Gastroesophageal sphincter (tissue), 4 donors: ENCODE results near the gene ECI1. TPM values are rescaled to one million over a fixed set of nuclear protein-coding genes. Genes with fewer than 3 reads are reported as not detected.

ENCODE experiments used
- ATAC-seq: fragments of 150-250 bp; one replicate; pipeline ENCODE4 v1.9.1; 2016; ENCODE audit warnings: mild to moderate bottlenecking, moderate library complexity
- H3K27ac ChIP-seq, 4 donors: fragments of 200-600 bp; sonication (generic) in 3 of 4; 1 replicate in 3 of 4; 2 replicates in 1 of 4; pipeline ENCODE4 v1.5.1; 2016 to 2019
- H3K27me3 ChIP-seq: fragments of 200-600 bp; sonication (generic); one replicate; pipeline ENCODE4 v1.5.1; 2019
- H3K36me3 ChIP-seq, 2 donors: fragments of 200-600 bp; sonication (generic); one replicate each; pipeline ENCODE4 v1.5.1; 2019; ENCODE audit warnings: control low read depth in 1 of 2
- H3K4me1 ChIP-seq, 3 donors: fragments of 200-600 bp; sonication (generic); 1 replicate in 2 of 3; 2 replicates in 1 of 3; pipeline ENCODE4 v1.5.1; 2016 to 2019; ENCODE audit warnings: control low read depth in 2 of 3
- H3K4me3 ChIP-seq, 2 donors: fragments of 200-600 bp; sonication (generic); one replicate each; pipeline ENCODE4 v1.5.1; 2019; ENCODE audit warnings: mild to moderate bottlenecking in 1 of 2, moderate library complexity in 1 of 2
- H3K9me3 ChIP-seq, 3 donors: fragments of 200-600 bp; sonication (generic); one replicate each; pipeline ENCODE4 v1.5.1; 2017 to 2019; ENCODE audit warnings: control low read depth in 2 of 3
- EP300 ChIP-seq: sonication (generic); formaldehyde crosslinking; IDR thresholded peaks from one replicate; pipeline ENCODE4 v1.6.1; 2017; ENCODE audit warnings: antibody characterized with exemption, mild to moderate bottlenecking
- POLR2A ChIP-seq, 2 donors: fragments of 450-650 bp; IDR thresholded peaks; one replicate each; pipeline ENCODE4 v1.6.1; 2017; ENCODE audit warnings: antibody characterized with exemption in 2 of 2, mild to moderate bottlenecking in 2 of 2, moderate library complexity in 1 of 2
- POLR2AphosphoS5 ChIP-seq: sonication (generic); formaldehyde crosslinking; IDR thresholded peaks from one replicate; pipeline ENCODE4 v1.6.1; 2017; ENCODE audit warnings: antibody characterized with exemption
- WGBS, 2 donors: methylation state at CpG; one replicate each; pipeline ENCODE4 v1.1.5; 2018; ENCODE audit warnings: low coverage in 1 of 2; 5-methylcytosine and 5-hydroxymethylcytosine counted together
- total RNA-seq, 4 donors: library from RNA; depleted of rRNA; stranded (reverse); fragments of >200 nt; gene quantifications; one replicate each; pipeline ENCODE4 v1.1.0, GENCODE V29; 2016
- TF ChIP-seq, protein P1 (sequence below), 4 experiments: fragments of 200-600 bp in 2 of 4; fragments of 450-650 bp in 2 of 4; sonication (generic) in 1 of 4; IDR thresholded peaks; one replicate each; pipeline ENCODE4 v1.5.1; 2017 to 2019; ENCODE audit warnings: antibody characterized with exemption in 4 of 4, mild to moderate bottlenecking in 2 of 4, moderate library complexity in 2 of 4

Gene ECI1
- total RNA-seq, 4 donors from 2014 or later, result 41.9 to 85.1 (median 73.8) TPM

DNA sequence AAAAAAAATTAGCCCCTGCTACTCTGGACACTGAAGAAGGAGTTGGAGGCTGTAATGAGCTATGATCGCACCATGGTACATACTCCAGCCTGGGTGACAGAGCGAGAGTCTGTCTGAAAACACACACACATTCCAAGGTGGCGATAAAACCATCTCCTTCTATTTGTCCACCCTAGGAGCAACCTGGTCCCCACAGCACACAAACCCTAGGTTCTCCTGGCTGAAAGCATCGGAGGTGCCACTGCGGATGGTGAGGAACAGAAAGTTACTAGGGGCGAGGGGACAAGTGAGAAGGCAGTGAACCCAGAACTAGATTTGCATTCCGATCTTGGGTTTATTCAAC is 1.4 kb upstream of the ECI1 start:
- no peaks in the 10 kb centered on the region for H3K9me3 ChIP-seq
- H3K27ac ChIP-seq, result peak overlapping the region in 2 of 4 donors; percentile 91 to 97
- ATAC-seq, result no peak
- no peak for TF ChIP-seq POLR2AphosphoS5
- TF ChIP-seq, protein P1, sequence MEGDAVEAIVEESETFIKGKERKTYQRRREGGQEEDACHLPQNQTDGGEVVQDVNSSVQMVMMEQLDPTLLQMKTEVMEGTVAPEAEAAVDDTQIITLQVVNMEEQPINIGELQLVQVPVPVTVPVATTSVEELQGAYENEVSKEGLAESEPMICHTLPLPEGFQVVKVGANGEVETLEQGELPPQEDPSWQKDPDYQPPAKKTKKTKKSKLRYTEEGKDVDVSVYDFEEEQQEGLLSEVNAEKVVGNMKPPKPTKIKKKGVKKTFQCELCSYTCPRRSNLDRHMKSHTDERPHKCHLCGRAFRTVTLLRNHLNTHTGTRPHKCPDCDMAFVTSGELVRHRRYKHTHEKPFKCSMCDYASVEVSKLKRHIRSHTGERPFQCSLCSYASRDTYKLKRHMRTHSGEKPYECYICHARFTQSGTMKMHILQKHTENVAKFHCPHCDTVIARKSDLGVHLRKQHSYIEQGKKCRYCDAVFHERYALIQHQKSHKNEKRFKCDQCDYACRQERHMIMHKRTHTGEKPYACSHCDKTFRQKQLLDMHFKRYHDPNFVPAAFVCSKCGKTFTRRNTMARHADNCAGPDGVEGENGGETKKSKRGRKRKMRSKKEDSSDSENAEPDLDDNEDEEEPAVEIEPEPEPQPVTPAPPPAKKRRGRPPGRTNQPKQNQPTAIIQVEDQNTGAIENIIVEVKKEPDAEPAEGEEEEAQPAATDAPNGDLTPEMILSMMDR (IDR thresholded peaks at IDR 0.05), result no peak
- TF ChIP-seq EP300, result no peak
- no peak for TF ChIP-seq POLR2A (IDR thresholded peaks at IDR 0.05)
- H3K4me1 ChIP-seq, result peaks cover 3 to 37% (median 6%) of the 10 kb centered on the region in 3 donors
- 84 to 92% methylated on average over 4 to 7 of the region's 7 CpGs for WGBS, 2 donors
- H3K36me3 ChIP-seq, result peaks cover 0 to 55% of the 10 kb centered on the region in 2 donors
- no peaks in the 10 kb centered on the region for H3K27me3 ChIP-seq
- H3K4me3 ChIP-seq, result no peak overlapping the region

DNA sequence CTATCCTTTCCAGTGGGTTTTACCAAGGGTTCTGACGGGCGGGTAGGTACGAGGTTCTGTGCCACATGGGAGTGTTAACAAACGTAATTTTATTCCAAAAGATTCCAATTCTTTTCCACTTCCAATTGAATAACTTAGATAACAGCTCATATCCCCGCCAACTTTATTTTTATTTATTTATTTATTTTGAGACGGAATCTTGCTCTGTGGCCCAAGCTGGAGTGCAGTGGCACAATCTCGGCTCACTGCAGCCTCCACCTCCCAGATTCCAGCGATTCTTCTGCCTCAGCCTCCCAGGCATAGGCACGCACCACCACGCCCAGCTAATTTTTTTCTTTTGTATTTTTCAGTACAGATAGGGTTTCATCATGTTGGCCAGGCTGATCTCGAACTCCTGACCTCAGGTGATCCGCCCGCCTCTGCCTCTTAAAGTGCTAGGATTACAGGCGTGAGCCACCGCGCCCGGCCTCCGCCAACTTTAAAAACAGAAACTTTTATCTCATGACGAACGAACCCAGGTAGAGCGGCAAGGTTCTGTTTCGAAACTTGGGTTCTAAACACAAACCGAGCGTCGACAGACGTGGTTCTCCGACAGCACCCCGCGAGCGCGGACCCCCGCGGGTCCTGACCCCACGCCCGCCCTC is 613 bp downstream of the ECI1 start:
- Histone ChIP-seq H3K4me3 (peak overlapping the region; percentile 66 to 85), H3K9me3 (no peaks in the 10 kb centered on the region), H3K4me1 (peaks cover 3 to 37% (median 6%) of the 10 kb centered on the region in 3 donors), H3K36me3 (peaks cover 0 to 51% of the 10 kb centered on the region in 2 donors), H3K27me3 (no peaks in the 10 kb centered on the region), H3K27ac (peak overlapping the region; percentile 71 to 97 (median 94))
- 5 to 7% methylated on average over 5 to 26 of the region's 35 CpGs for WGBS, 2 donors
- TF ChIP-seq POLR2A (IDR thresholded peaks at IDR 0.05) (no peak), EP300 (no peak), POLR2AphosphoS5 (no peak)
- TF ChIP-seq, protein P1 (IDR thresholded peaks at IDR 0.05), result no peak
- no peak for ATAC-seq

DNA sequence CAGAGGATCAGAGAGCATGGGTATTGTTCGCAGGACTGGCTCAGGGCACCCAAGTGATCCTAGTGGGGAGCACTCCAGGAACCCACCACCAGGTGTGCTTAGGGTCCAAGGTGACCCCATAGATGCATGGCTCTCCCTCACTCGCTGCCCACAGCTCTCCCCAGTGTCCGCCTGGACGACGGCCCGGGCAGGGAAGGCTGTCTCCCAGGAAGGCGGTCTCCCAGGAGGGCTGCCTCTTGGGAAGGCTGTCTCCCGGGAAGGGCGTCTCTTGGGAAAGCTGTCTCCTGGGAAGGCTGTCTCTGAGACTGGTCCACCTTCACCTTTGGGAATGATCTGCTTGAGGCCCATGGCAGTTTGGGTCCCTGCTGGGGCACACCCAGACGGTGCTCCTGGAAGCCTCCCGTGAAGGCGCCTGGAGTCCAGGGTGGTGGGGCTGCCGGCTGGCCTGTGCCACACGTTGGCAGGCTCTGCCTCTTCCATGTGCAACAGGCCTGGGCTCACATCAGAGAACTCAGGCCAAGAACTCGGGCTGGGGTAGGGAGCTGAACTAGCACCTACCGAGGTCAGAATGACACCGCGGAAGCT is 5.0 kb downstream of the ECI1 start:
- 100% methylated on average over 2 of the region's 18 CpGs; no CpG with 5 or more reads in 1 of the 2 donors for WGBS, 2 donors
- Histone ChIP-seq H3K27ac (no peak overlapping the region), H3K4me1 (peaks cover 3 to 28% (median 6%) of the 10 kb centered on the region in 3 donors), H3K27me3 (no peaks in the 10 kb centered on the region), H3K9me3 (no peaks in the 10 kb centered on the region), H3K36me3 (peaks cover 0 to 60% of the 10 kb centered on the region in 2 donors), H3K4me3 (no peak overlapping the region)
- TF ChIP-seq, protein P1 (IDR thresholded peaks at IDR 0.05), result no peak
- TF ChIP-seq POLR2A (IDR thresholded peaks at IDR 0.05), result no peak
- TF ChIP-seq EP300, result no peak
- TF ChIP-seq POLR2AphosphoS5, result no peak
- ATAC-seq, result no peak

DNA sequence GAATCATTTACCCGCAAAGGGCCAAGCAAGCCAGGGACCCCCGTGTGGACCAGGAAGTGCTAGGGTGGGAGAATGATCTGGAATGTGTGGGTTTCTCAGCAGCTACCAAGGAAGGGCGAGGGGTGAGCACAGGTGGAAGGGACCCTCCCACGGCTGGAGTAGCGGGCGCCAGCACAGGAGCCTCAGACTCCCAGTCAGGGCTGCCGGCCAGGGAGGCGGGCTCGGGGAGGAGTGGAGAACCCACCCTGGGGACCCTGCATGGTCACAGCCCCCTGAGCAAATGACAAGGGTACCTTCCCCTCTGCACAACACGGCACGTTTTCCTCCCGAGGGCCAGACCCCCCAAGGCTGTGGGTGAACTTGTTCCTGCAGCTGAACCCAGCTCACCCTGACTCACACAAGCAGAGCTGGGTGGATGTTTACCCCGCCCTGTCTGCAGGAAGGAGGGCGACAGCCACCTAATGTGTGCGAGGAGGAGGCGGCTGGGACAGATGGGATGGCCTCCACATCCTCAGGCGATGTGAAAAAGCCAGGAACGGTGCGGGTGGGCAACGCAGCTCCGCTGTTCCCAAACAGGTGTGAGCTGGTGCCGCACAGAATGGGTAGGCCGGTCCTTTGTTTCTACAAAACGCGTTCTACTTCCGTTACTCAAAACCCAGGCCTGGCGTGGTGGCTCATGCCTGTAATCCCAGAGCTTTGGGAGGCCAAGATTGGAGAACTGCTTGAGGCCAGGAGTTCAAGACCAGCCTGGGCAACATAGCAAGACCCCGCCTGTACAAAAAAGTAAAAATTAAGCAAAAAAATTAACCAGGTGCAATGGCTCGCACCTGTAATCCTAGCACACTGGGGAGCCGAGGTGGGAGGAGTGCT is 6.2 kb downstream of the ECI1 start:
- no peak for ATAC-seq
- no peak overlapping the region for H3K4me3 ChIP-seq
- H3K36me3 ChIP-seq, result peaks cover 0 to 69% of the 10 kb centered on the region in 2 donors
- H3K4me1 ChIP-seq, result peaks cover under 1 to 20% (median 2%) of the 10 kb centered on the region in 3 donors
- no peaks in the 10 kb centered on the region for H3K27me3 ChIP-seq
- H3K9me3 ChIP-seq, result no peaks in the 10 kb centered on the region
- TF ChIP-seq, protein P1 (IDR thresholded peaks at IDR 0.05), result no peak
- TF ChIP-seq EP300, result no peak
- no peak for TF ChIP-seq POLR2AphosphoS5
- TF ChIP-seq POLR2A (IDR thresholded peaks at IDR 0.05), result no peak
- no peak overlapping the region for H3K27ac ChIP-seq
- WGBS, 2 donors, result 91% methylated on average over 5 of the region's 30 CpGs; no CpG with 5 or more reads in 1 of the 2 donors
